ENCODE measurements around the gene SYNJ1. TPM values are rescaled to one million over a fixed set of nuclear protein-coding genes. Genes with fewer than 3 reads are reported as not detected.
"Not testable (repeated sequence)": the region's sequence is repeated elsewhere in the genome, so short reads cannot be mapped to it uniquely, and the experiment has no call there.

SYNJ1 gene
- total RNA-seq, 1 experiment from 2014 or later, result 4.2 TPM

- no peak overlapping the region for H3K4me3 Mint-ChIP-seq
- H3K4me1 Mint-ChIP-seq, result no peaks in the 10 kb centered on the region
- no peaks in the 10 kb centered on the region for H3K9me3 Mint-ChIP-seq
- ATAC-seq, result no peak
- no peak for DNase-seq (ENCODE audit: low spot score)
- CTCF ChIA-PET, result no interaction called here
- H3K27me3 Mint-ChIP-seq (ENCODE audit: low read depth), result no peaks in the 10 kb centered on the region
- POLR2A ChIA-PET, result no interaction called here
- H3K36me3 Mint-ChIP-seq, result no peaks in the 10 kb centered on the region
- peak overlapping the region; percentile 6; the same call in 1 of the 2 replicates for H3K27ac Mint-ChIP-seq
- peak; percentile 17; the same call in 1 of the 2 replicates for TF ChIP-seq GTF2I (CRISPR knock-in tag; conservative IDR thresholded peaks at IDR 0.05)
- TF ChIP-seq KAT7 (CRISPR knock-in tag; IDR thresholded peaks at IDR 0.05; ENCODE audit: borderline replicate concordance), result no peak
Measured at GRCh38 chr21:32674038-32674437, 53.8 kb downstream of the SYNJ1 start.

GRCh38 chr21:32666258-32666657 is 61.6 kb downstream of the SYNJ1 start:
- ATAC-seq, result no peak
- POLR2A ChIA-PET, result no interaction called here
- TF ChIP-seq PRRX2 (CRISPR knock-in tag; IDR thresholded peaks at IDR 0.05), result no peak
- TF ChIP-seq, protein P1, sequence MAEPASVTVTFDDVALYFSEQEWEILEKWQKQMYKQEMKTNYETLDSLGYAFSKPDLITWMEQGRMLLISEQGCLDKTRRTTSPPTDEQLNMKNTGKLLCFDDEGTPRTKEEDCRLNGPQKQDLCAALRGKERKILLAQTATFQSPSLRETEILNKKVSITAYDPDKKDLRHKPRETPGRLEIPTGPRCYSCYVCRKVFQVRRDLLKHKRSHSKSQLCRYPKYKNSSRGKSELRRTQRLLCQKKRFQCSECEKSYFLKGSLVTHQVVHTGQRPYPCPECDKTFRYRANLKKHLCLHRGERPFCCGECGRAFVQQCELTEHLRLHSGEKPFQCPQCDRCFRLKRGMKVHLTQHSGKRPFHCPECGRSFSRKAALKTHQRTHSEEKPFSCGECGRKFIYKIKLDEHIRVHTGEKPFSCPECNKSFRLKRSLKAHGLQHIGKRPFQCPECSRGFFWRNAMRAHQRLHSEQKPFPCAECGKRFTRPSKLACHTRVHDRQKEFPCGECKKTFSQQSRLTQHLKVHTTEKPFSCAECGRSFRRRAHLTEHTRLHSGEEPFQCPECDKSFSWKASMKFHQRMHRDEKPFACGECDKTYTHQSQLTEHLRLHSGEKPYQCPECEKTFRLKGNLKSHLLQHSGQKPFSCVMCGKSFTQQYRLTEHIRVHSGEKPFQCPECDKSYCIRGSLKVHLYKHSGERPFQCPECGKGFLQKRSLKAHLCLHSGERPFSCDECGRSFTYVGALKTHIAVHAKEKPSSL (CRISPR knock-in tag; conservative IDR thresholded peaks at IDR 0.05), result no peak
- TF ChIP-seq TCF7 (CRISPR knock-in tag; IDR thresholded peaks at IDR 0.05; ENCODE audit: low read depth), result no peak
- no peak for TF ChIP-seq ZBTB21 (CRISPR knock-in tag; IDR thresholded peaks at IDR 0.05; ENCODE audit: borderline replicate concordance)
- TF ChIP-seq, protein P2, sequence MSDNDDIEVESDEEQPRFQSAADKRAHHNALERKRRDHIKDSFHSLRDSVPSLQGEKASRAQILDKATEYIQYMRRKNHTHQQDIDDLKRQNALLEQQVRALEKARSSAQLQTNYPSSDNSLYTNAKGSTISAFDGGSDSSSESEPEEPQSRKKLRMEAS (CRISPR knock-in tag; IDR thresholded peaks at IDR 0.05), result no peak
- TF ChIP-seq ZNF416 (CRISPR knock-in tag; IDR thresholded peaks at IDR 0.05), result no peak
- no peak for TF ChIP-seq GRHL2 (CRISPR knock-in tag; IDR thresholded peaks at IDR 0.05; ENCODE audit: insufficient replicate concordance, severe bottlenecking)
- TF ChIP-seq, protein P3, sequence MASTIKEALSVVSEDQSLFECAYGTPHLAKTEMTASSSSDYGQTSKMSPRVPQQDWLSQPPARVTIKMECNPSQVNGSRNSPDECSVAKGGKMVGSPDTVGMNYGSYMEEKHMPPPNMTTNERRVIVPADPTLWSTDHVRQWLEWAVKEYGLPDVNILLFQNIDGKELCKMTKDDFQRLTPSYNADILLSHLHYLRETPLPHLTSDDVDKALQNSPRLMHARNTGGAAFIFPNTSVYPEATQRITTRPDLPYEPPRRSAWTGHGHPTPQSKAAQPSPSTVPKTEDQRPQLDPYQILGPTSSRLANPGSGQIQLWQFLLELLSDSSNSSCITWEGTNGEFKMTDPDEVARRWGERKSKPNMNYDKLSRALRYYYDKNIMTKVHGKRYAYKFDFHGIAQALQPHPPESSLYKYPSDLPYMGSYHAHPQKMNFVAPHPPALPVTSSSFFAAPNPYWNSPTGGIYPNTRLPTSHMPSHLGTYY (CRISPR knock-in tag; IDR thresholded peaks at IDR 0.05), result no peak
- no peak for TF ChIP-seq CBFB (CRISPR knock-in tag; IDR thresholded peaks at IDR 0.05; ENCODE audit: low read depth)
- TF ChIP-seq ZNF121 (CRISPR knock-in tag; IDR thresholded peaks at IDR 0.05), result no peak
- TF ChIP-seq NR1H2 (CRISPR knock-in tag; IDR thresholded peaks at IDR 0.05), result no peak
- no peak for TF ChIP-seq AR (CRISPR knock-in tag; IDR thresholded peaks at IDR 0.05)
- TF ChIP-seq ZNF232 (CRISPR knock-in tag; IDR thresholded peaks at IDR 0.05), result no peak
- TF ChIP-seq SMAD4 (CRISPR knock-in tag; IDR thresholded peaks at IDR 0.05), result no peak
- TF ChIP-seq, protein P4, sequence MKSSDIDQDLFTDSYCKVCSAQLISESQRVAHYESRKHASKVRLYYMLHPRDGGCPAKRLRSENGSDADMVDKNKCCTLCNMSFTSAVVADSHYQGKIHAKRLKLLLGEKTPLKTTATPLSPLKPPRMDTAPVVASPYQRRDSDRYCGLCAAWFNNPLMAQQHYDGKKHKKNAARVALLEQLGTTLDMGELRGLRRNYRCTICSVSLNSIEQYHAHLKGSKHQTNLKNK (CRISPR knock-in tag; IDR thresholded peaks at IDR 0.05), result no peak
- no peak for TF ChIP-seq KAT7 (CRISPR knock-in tag; IDR thresholded peaks at IDR 0.05; ENCODE audit: borderline replicate concordance)
- no peak for TF ChIP-seq HMGA2 (CRISPR knock-in tag; IDR thresholded peaks at IDR 0.05)
- no peak for TF ChIP-seq GTF2I (CRISPR knock-in tag; conservative IDR thresholded peaks at IDR 0.05)
- no peak for DNase-seq (ENCODE audit: low spot score)
- no peaks in the 10 kb centered on the region for H3K27me3 Mint-ChIP-seq (ENCODE audit: low read depth)
- no peak overlapping the region for H3K4me3 Mint-ChIP-seq
- peaks cover 33% of the 10 kb centered on the region for H3K9me3 Mint-ChIP-seq
- peaks cover 34% of the 10 kb centered on the region for H3K36me3 Mint-ChIP-seq
- CTCF ChIA-PET, result no interaction called here
- no peaks in the 10 kb centered on the region for H3K4me1 Mint-ChIP-seq
- H3K27ac Mint-ChIP-seq, result no peak overlapping the region

- ATAC-seq; H3K4me1 Mint-ChIP-seq; POLR2A ChIA-PET; H3K4me3 Mint-ChIP-seq; CTCF ChIA-PET; H3K27ac Mint-ChIP-seq; H3K27me3 Mint-ChIP-seq (ENCODE audit: low read depth); DNase-seq (ENCODE audit: low spot score): not testable (repeated sequence)
- Mint-ChIP-seq H3K9me3 (peaks cover 45% of the 10 kb centered on the region), H3K36me3 (peaks cover 44% of the 10 kb centered on the region)
Measured at GRCh38 chr21:32664095-32664494, 63.7 kb downstream of the SYNJ1 start.

GRCh38 chr21:32661981-32662380 is 65.8 kb downstream of the SYNJ1 start:
- H3K27ac Mint-ChIP-seq; CTCF ChIA-PET; POLR2A ChIA-PET; H3K27me3 Mint-ChIP-seq (ENCODE audit: low read depth); H3K4me3 Mint-ChIP-seq; ATAC-seq; DNase-seq (ENCODE audit: low spot score); H3K4me1 Mint-ChIP-seq: not testable (repeated sequence)
- peaks cover 45% of the 10 kb centered on the region for H3K9me3 Mint-ChIP-seq
- peaks cover 44% of the 10 kb centered on the region for H3K36me3 Mint-ChIP-seq

- H3K4me1 Mint-ChIP-seq; H3K27me3 Mint-ChIP-seq (ENCODE audit: low read depth); ATAC-seq; POLR2A ChIA-PET; H3K27ac Mint-ChIP-seq; DNase-seq (ENCODE audit: low spot score); H3K4me3 Mint-ChIP-seq: not testable (repeated sequence)
- CTCF ChIA-PET, result interaction anchor here (0.6 to 0.7 kb wide), 2 partner anchors 66 to 783 kb away, joined by 3 to 6 read pairs; no protein-coding TSS in a partner anchor
- Mint-ChIP-seq H3K9me3 (peaks cover 45% of the 10 kb centered on the region), H3K36me3 (peaks cover 44% of the 10 kb centered on the region)
Measured at GRCh38 chr21:32661026-32661782, 66.6 kb downstream of the SYNJ1 start.
